ENCODE results near the gene CCP110.
"Not testable (repeated sequence)": the region's sequence is repeated elsewhere in the genome, so short reads cannot be mapped to it uniquely, and the experiment has no call there.

Gene CCP110

DNA sequence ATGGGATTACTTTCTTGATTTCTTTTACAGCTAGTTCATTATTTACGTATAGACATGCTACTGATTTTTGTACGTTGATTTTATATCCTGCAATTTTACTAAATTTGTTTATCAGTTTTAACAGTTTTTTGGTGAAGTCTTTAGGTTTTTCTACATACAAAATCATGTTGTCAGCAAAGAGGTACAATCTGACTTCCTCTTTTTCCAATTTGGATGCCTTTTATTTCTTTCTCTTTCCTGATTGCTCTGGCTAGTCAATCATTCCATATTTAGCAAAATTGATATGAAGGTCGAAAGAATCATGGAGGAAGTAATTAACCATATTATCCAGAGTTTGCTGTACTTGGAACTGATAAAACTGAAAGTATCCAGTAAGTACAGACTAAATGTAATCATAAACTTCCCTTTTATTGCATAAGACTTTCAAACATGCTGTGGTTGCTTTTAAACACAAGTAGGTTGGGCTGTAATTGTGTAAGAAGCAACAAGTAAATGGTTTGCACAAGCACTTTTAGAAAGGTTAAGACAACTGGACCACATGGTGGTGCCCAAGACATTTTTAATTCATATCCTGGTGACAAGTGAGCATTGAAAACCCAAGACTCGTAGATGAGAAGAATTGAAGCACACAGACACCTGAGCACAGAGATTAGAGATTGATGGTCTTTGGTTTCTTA, 10.2 kb upstream of the CCP110 start:
- DNase-seq (ENCODE audit: low spot score): no peak

DNA sequence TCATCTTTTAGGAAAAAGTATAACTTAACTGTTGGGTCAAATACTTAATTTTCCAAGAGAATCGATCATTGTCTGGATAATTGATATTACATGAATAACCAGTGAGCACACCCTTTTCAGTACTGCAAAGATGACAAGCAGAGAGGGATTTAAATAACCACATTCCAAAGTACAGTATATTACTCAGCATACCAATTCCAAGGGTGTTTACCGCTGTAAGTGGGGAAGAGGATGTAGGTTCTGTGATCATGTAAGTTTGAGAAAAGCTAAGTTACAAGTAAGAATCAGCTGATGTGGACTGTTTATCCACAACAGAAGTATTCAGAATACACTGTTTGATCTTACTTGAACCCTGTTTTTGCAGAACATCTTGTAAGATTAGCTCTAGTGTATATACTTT, 8.0 kb upstream of the CCP110 start:
- DNase-seq (ENCODE audit: low spot score): no peak

DNA sequence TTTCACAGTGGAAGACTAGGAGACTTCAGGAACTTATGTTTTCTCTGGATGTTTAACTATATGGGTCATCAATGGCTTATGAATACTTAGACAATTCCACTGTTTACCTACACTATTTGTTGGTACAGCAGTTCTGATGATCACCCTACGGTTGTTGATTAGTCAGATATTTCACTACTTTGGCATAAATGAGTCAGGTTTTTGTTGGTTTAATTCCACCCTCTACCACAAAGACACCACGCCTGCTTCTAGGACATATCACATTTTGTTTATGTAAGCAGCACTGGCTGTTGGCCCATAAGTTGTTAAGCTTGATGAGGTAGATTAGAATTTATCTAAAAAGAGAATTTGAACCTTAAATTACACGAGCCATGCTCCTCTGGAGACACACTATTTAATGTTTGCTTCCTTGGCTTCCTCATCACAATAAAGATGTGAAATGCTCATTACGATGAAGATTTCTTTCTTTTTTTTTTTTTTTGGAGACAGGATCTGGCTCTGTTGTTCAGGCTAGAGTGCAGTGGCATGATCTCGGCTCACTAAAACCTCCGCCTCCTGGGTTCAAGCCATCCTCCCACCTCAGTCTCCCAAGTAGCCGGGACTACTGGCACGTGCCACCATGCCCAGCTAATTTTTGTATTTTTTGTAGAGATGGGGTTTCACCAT, 6.2 kb upstream of the CCP110 start:
- DNase-seq (ENCODE audit: low spot score): no peak

DNA sequence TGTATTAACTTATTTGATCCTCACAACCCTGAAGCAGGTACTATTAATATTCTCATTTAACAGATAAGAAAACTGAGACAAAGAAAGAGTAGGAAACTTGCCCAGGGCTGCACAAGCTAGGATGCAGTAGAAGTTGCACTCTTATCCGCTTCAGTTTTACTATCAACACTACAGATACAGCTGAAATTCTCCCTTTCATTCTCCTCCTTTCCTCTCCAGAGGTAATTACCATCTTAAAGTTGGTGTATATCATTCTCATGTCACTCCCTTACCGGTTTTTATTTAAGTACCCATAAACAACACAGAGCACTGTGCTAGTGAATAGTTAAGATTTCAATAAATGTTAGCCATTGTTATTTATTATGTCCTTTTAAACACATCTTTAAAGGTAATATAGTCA, 5.4 kb upstream of the CCP110 start:
- DNase-seq (ENCODE audit: low spot score): no peak

DNA sequence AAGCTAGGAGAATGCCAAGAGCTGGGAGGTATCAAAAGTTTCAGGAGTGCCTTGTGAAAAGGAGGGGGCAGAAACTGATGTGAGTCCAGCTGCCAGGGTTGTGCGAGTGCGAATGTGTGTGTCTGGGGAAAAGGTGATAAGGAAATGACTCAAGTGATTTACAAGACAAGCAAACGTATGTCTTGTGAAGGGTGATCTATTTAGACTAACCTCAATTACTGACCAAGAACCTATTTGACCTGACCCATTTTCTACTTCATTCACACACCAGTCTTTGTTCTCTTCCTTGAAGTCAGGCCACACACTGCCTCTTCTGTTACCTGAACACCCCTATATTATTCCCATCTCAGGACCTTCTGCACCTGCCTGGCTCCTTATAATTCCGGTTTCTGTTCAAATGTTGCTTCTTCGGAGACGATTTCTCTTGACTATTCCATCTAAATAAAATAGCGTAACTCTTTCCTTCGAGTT, 2.8 kb upstream of the CCP110 start:
- no peak for DNase-seq (ENCODE audit: low spot score)

DNA sequence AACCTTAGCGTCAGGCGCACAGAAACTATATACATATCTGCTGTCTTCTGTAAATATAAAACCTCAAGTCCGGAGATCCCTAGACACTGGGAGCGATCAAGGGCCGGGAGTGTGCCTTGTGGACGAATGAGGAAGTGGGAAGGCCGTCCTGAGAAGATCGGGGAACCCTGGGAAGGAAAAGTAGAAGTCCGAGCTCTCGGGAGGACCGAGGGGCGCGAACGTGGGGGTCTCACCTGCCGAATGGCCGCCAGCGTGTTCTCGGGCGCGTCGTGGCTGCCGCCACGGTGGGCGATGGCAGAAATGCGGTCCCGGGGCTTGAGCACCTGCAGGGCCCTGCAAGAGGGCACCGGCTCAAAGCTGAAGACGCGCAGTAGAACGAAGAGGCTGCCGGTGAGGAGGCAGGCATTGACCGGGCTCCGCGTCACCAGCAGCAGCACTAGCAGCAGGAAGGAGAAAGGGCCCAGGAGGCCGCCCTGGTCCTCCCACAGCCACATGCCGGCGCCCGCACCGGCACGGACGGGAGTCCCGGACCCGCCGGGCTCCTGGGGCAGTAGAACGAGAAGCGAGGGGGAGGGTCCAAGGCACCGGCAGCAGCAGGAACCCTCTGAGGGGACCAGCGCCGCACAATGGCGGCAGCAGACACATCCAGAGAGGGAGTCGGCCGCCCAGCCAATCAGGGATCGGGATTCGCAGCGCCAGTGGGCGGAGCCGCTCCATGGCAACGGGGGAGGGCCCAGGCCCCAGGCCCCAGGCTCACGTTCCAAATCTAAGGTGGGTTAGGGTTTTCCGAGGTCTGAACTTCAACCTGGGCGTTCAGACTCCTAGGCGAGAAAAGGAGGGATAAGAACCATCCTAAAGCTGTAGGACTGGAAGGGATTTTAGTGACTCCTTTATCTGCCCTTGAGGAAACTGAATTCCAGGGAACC, 2.0 kb upstream of the CCP110 start, which contains the start of gene GDE1:
TSS of gene GDE1 (minus strand) at position 628 of the 926 bp plus-strand sequence. CDS start at position 494, 134 bp downstream.
- DNase-seq (ENCODE audit: low spot score): peak; percentile 84

DNA sequence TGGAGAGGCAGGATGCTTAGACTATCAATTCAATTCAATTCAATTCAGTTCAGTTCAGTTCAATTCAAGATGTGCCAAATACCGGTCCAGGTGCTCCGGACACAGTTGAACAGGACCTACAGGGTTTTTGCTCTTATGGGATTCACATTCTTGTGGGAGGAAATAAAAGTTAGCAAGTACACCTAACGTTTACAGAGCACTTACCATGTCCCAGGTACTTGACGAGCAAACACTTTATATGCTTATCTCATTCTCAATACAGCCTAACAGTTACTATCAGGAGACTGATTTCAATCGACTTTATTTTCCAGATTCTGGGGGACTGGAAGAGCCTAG, 1.4 kb upstream of the CCP110 start:
- no peak for DNase-seq (ENCODE audit: low spot score)

DNA sequence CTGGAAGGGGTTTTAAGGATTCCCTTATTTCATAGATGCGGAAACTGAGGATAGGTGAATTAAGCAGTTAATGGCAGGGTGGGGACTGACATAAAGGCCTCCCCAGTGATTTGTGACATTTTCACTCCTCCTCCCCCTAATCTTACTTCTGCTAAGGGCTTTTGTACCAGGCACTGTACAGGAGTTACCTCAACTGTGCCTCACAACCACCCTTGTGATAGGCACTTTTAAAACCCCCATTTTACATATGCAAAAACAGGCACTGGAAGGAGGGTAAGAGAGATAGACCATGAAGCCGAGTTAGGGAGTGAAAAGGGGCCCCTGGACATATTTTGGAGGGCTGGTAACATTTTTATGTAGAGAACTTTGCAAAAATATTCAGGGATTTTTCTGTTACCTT, 982 bp upstream of the CCP110 start:
- DNase-seq (ENCODE audit: low spot score): no peak

DNA sequence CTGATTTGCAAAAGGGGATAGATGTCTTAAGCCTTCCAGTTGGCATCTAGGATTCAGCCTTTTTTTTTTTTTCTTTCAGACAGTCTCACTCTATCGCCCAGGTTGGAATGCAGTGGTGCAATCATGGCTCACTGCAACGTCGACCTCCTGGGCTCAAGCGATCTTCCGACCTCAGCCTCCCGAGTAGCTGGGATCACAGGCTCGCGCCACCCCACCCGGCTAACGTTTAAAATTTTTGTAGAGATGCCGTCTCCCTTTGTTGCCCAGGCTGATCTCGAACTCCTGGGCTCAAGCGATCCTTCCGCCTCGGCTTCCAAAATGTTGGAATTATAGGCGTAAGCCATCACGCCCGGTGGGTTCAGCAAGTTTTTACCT, 571 bp upstream of the CCP110 start:
- DNase-seq (ENCODE audit: low spot score): no peak

DNA sequence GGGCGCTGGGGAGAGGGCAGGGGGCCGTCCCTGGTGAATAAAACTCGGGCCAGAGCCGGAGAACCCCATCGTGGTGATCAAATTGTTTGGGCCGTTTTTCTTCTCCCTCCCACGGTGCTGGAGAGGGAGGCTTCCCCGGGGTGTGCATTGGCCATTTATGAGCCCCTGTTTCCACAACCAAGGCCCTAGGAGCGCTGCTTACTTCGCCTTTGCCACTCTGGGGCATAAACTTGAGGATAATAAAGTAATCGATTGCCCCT, 544 bp downstream of the CCP110 start:
- no peak for DNase-seq (ENCODE audit: low spot score)

DNA sequence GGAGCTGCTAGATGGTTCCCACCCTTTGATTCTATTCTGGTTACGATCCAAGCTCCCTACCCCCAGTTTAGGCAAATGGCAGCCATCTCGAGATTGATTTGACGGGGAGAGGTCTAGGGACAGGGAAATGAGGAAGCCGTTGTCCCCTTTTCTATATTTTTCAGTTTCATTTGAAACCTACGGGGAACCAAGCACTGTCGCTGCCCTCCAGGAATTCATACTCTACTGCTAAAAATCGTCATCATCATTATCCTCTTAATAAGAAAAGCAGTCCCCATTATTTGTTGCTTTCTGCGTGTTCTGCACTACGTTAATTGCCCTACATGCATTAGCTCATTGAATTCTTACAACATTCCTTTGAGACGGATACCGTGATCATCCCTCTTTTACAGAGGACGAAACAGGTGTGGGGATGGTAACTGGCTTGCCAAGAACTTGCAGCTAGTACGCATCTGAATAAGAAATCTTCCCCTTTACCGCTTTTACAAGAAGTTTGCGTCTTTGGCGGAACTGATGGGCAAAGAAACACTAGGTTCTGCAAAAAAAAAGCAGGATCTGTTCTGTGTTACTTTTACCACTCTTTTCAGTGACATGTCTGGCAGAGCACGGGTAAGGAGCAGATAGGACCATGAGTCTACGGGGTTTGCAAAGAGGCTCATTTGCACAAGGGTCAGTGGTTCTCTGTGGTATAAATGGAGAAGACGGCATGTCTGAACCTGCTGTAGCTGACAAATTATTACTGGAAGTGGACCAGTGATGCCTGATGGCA, 1.1 kb downstream of the CCP110 start:
- DNase-seq (ENCODE audit: low spot score): no peak

DNA sequence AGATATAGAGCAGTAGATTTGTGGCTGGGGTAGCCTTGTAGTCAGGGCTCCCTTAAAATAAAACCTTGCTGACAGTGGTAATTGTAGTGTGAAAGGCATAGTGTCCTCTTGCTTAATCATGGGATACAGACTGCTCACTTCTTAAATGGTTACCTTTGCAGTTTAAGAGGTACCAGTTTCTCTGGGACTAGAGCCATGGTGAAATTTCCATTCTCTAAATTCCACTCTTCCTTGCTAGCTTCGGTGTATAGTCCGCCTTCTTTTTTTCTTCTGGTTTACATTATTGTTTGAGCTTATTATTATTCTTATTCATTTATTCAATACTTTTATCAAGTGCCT, 1.6 kb downstream of the CCP110 start:
- DNase-seq (ENCODE audit: low spot score): no peak

DNA sequence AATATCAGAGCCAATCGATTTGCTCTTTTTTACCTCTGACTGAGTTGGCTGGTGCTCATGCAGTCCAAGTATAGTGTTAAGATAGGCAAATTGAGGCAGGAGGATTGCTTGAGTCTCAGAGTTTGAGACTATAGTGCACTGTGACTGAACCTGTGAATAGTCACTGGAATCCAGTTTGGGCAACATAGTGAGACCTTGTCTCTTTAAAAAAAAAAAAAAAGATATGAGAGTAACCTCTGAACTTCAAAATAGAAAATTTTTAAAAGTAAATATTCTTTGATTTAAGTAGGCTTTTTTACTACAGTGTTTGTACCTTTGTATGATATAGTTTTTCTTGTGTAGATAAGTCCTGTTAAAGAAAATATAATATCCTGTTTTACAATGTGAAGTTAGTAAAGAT, 3.4 kb downstream of the CCP110 start:
- no peak for DNase-seq (ENCODE audit: low spot score)

DNA sequence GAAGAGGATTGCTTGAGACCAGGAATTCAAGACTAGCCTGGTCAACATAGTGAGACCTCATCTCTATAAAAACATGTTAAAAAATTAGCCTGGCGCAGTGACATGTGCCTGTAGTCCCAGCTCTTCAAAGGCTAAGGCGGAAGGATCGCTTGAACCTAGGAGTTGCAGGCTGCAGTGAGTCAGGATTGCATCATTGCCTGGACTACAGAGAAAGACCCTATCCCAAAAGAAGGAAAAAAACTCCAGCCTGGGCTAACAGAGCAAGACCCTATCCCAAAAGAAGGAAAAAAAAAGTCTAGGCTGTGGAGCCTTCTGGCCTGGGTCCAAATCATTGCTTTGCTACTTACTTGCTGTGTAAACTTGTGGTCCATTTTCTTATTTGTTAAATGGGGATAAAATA, 4.9 kb downstream of the CCP110 start:
- no peak for DNase-seq (ENCODE audit: low spot score)

DNA sequence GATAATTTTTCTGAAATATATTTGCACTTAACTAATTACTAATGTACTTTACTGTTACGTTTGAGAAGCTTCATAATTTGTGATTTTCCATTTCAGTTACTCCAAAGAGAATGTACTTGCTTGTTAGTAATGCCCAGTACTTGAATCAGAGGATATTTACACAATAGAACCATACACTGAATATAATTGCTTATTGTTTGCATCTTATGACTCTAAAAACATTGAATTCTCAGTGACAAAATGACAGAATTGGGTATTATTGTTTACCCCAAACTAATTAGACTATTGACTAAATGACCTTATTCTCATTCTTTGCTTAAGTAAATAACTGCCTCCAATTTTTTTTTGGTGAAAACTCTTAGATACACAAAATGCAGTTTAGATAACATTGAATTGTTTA, 8.9 kb downstream of the CCP110 start:
- no peak for DNase-seq (ENCODE audit: low spot score)

DNA sequence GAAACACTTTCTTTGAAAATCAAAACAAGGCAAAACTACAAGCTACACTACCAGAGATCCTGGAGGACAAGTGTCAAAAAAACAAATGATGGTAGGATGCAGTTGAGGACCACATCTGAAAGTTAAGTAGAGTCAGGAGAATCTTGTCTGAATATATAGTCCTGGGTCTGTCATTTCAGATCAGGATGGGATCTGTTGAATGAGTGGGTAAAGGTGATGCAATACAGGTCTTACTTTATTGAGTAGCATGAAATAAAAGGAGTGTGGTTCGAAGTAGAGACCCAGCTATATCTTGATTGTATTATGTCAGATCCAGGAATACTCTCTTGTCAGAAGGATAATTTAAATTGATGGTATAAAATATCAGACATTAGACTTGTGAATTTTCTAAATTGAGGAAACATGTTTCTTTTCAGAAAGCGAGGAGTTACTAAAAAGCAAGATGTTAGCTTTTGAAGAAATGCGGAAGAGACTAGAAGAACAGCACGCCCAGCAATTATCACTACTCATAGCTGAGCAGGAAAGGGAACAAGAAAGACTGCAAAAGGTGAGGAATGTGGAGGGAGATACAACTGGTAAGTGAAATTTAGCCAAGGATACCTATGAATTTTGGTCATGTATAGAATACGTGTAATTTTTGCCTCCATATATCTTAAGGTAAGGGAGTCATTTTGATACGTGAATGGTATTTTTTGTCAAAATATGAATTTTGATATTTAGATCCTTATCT, 16.7 kb downstream of the CCP110 start:
- no peak for DNase-seq (ENCODE audit: low spot score)

DNA sequence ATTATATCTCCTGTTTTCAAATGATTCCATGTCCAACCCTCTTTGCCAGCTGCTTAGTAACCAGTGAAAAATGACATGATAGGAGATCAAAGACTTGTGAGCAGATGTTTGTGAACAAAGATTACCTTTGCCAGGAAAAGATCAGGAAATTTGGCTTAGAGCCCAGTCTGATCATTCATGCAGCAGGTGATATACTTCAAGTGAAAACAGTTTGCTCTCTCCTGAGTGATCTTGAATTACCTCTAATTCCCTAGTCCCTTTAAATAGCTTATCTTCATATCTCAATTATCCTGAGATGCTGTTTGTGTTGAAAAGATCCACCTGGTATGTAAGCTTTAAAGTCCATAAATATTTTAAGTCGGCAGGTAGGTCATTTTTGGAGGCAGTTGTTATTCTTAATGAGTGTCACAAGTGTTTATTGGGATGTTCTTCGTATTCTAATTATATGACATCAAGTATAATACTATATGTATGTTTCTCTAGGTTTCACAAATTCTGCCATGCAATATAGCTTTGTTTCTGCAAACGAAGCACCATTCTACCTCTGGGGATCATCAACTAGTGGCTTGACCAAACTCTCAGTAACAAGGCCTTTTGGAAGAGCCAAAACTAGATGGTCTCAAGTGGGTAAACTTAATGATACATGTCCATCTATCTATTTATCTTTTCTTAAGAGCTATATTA, 18.5 kb downstream of the CCP110 start:
- DNase-seq (ENCODE audit: low spot score): no peak

DNA sequence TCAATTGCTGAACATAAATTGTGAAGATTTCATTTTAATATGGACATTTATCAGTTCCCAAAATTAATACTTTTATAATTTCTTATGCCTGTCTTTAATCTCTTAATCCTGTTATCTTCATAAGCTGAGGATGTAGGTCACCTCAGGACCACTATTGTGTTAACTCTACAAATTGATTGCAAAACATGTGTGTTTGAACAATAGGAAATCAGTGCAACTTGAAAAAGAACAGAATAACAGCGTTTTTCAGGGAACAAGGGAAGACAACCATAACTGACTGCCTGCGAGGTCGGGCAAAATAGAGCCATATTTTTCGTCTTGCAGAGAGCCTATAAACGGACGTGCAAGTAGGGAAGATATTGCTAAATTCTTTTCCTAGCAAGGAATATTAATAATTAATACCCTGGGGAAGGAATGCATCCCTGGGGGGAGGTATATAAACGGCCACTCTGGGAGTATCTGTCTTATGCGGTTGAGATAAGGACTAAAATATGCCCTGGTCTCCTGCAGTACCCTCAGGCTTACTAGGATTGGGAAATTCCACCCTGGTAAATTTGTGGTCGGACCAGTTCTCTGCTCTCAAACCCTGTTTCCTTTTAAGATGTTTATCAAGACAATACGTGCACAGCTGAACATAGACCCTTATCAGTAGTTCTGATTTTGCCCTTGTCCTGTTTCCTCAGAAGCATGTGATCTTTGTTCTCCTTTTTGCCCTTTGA, 19.7 kb downstream of the CCP110 start:
- DNase-seq (ENCODE audit: low spot score): not testable (repeated sequence)

DNA sequence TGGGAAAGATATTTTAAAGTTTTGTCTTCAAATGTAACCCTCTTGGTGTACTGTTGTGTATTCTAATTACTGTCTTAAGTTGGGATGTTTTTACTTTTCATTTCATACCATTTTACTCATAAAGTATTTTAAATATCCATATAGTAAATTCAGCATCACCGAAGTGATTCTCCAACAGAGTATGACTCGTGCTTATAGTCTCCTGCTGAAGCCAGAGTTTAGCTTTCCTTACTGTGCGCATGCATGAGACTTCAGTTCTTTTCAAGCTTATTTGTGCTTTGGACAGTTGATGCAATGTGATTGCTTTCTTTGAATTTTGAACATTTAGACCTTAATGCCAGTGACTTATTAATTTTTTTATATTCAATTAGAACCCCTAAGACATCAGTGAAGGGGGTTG, 24.4 kb downstream of the CCP110 start:
- no peak for DNase-seq (ENCODE audit: low spot score)

DNA sequence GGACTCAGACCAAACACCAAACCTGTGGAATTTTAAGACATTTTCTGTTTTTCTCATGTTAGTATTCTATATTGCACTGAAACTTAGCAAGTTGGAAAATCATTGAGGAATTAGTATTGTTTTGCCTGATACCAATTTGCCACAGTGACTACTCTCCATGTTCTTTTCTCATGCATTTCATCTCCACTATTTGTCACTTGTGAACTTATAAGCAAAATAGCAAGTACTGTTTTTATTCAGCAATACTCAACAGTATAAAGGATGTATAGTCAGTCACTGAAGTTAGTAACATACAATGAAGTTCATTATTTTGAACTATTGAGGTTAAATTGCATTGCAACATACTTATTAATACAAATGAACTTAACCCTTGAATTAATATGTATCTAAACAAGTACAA, 25.9 kb downstream of the CCP110 start:
- DNase-seq (ENCODE audit: low spot score): no peak

All from HuH-7.5 (cell line).